GM20000 (cell line): ENCODE results near the gene KLHL33.
"Not testable (repeated sequence)": the region's sequence is repeated elsewhere in the genome, so short reads cannot be mapped to it uniquely, and the experiment has no call there.

Experiments
- DNase-seq: peaks from one replicate; pipeline ENCODE4 v3.0.0; 2012; ENCODE audit warnings: low spot score
- CTCF ChIP-seq: IDR thresholded peaks from 2 replicates; pipeline ENCODE4 v1.5.1; 2012; ENCODE audit warnings: mild to moderate bottlenecking, control low read depth; ENCODE audit errors: extremely low read depth, missing control alignments

The KLHL33 gene

DNA sequence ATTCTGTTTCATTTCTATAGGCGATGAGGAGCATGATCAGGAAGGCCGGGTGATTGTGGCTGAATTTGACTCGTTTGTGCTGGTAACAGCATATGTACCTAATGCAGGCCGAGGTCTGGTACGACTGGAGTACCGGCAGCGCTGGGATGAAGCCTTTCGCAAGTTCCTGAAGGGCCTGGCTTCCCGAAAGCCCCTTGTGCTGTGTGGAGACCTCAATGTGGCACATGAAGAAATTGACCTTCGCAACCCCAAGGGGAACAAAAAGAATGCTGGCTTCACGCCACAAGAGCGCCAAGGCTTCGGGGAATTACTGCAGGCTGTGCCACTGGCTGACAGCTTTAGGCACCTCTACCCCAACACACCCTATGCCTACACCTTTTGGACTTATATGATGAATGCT lies 21.0 kb upstream of the KLHL33 start:
- no peak for TF ChIP-seq CTCF
- no peak for DNase-seq

GRCh38 chr14:20455355-20456300 lies 19.7 kb upstream of the KLHL33 start:
- DNase-seq, result peak; percentile 63

GRCh38 chr14:20454516-20455354 lies 18.8 kb upstream of the KLHL33 start, which contains the start of the genes APEX1 and OSGEP:
Gene APEX1 (plus strand): TSS chr14:20455226. CDS start chr14:20455646, 420 bp downstream.
Gene OSGEP (minus strand): TSS chr14:20454812. CDS start chr14:20454683, 129 bp downstream.
- TF ChIP-seq CTCF, result no peak
- peak; percentile 96 for DNase-seq

More at GRCh38 chr14:20455355-20456300, 19.7 kb upstream of the KLHL33 start:
- no peak for TF ChIP-seq CTCF

DNA sequence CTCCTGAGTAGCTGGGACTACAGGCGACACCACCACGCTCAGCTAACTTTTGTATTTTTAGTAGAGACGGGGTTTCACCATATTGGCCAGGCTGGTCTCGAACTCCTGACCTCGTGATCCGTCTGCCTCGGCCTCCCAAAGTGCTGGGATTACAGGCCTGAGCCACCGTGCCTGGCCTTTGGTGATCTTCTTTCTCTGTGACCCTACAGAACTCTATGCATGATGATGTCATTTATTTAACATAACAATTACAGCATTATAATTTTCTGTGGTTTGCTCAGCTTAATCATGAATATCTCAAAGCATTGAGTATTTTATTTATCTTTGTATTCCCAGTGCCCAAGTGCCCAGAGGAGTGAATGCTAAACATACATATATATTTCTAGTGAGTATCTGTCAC lies 16.9 kb upstream of the KLHL33 start:
- DNase-seq, result not testable (repeated sequence)

GRCh38 chr14:20446889-20447288 lies 10.9 kb upstream of the KLHL33 start:
- DNase-seq, result no peak
- no peak for TF ChIP-seq CTCF

- DNase-seq, result not testable (repeated sequence)
Measured at GRCh38 chr14:20443650-20444049, 7.7 kb upstream of the KLHL33 start.

DNA sequence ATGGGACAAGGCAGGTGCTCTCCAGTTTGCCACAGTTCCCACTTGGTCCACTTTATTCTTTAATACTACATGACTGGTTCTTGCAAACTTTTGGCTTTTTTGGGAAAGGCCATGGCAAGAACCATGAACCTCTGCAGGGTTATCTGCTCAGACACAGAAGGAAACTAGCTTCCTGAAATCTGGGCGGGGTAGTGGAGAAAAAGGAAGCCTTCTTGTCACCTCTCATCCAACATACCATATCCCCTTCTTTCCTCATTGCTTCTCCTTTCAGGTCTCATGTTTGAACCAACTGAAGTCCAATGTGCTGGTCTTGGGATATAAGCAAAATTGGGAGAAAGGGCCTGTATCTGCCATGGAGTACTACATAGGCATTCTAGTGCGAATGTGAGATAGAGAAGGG lies 5.5 kb upstream of the KLHL33 start:
- DNase-seq, result no peak
- no peak for TF ChIP-seq CTCF

GRCh38 chr14:20440882-20441281 lies 4.9 kb upstream of the KLHL33 start:
- peak; percentile 69 for DNase-seq
- TF ChIP-seq CTCF, result no peak
